SHP77 (cell line): ENCODE measurements around the gene PTPRD.
A peak's percentile ranks its signal among the peaks of the same experiment; 100 is the strongest.
"Not testable (repeated sequence)": the region's sequence is repeated elsewhere in the genome, so short reads cannot be mapped to it uniquely, and the experiment has no call there.

ENCODE experiments used
- DNase-seq, 2 experiments: peaks; one replicate each; lab custom pipeline; 2025; lab: John Stamatoyannopoulos, UW

Gene PTPRD

DNA sequence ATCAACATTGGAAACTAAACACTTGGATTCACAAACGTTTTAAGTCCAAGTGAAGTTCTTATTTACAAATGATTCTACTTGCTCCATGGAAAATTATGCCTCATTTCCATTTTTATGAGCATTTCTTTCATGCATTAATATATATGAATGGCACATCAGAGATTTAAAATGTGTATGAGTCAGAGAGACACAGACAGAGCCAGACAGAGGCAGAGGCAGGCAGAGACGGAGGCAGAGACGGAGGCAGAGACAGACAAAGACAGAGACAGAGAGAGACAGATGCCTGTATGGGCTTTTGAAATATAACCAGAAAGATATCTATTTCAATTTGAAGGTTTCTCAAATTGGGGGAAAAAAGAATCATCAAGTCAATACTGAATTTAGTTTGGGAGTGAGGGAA is 649.0 kb downstream of the PTPRD start:
- DNase-seq = no peak

DNA sequence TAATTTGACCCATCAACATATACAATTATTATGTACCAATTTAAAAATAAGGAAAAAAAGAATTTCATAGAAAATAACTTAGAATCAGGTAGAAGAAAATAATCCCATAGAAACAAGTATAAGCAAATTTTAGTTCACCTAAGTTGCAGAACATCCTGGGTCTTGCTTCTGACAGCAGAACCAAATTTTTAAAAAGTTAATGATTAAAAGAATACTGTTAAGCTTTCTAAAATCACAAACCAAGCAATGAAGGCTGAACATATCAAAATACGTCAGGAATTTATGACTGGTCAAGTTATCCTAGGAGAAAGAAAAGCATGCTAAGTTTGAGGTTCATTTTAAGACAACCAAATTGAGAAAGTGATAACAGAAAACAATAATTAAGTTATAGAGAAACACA is 650.9 kb downstream of the PTPRD start:
- no peak for DNase-seq

DNA sequence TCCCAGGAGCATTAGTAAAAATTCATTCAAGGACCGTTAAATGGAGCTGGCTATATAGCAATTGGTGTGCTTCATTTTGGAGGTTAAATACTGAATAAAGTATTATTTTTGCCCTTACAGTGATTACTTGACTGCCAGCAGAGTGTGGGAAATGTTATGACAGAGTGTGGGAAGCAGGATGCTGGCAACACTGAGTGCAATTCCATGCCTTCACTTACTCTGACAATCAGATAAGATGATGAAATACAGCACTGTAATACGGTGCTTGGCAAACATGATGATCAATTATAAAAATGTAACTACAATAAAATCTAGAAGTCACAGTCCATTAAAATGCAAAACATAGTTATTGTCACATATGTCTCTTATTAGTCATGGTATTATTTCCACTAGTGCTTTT is 651.3 kb downstream of the PTPRD start:
- no peak for DNase-seq

DNA sequence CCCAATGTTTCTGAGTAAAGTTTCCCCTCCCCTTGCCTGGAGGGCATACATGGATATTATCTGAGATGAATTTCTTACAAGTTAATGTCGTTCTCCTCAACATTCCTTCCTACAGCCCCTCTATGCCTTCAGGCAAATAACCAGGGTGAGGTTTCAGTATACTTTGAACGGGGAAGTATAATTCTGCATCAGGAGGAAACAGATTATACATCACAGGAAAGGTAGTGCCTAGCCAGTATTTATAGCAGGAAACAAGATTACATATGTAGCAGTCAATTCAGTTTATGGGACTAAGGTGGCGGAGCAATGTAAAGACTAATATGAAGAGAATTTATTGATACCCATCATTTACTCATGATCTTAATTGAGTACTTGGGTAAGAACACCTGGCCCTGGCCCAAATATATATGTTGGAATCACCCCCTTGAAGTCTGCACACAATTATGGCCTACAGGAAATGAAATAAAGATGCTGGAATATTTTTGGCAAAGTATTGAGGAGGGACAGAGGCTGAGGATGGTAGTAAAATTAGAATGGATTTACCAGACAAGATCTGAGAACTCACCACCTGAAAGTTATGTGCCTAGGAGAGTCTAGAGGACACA is 661.1 kb downstream of the PTPRD start:
- no peak for DNase-seq

DNA sequence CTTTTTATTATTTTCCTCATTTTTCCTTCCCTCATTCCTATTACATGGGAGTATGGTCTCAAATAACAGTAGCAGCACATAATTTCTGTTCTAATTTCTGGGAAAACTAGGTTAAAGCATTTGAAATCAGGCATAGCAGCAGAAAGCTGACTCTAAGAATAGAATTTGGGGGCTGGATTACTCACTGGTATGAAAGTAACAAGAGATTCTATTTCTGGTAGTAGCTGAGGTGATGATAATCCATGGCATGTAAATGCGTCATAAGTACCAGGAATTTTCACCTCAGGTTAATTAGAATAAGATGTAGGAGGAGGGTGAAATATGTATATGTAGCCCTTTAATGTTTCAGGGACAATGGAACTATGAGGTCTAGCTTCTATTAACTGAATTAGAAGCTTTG is 662.0 kb downstream of the PTPRD start:
- no peak for DNase-seq

DNA sequence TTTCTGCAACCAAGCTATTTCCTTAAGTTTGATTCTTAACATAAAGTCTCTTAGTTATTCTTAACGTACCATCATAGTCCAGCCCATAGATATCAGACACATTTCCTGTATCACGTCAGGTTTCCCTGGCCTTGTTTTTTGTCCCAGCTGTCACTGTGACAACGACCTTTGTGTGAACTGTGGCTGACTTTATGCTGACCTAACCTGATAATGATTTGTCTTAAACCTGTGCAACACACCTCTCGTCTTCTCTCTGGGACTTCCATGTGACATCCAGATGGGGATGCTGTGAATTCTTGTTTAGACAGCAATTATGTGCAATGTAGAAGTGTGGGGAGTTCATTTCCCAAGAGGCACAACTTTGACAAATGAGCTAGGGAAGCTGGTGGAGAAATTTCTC is 662.8 kb downstream of the PTPRD start:
- DNase-seq = no peak

DNA sequence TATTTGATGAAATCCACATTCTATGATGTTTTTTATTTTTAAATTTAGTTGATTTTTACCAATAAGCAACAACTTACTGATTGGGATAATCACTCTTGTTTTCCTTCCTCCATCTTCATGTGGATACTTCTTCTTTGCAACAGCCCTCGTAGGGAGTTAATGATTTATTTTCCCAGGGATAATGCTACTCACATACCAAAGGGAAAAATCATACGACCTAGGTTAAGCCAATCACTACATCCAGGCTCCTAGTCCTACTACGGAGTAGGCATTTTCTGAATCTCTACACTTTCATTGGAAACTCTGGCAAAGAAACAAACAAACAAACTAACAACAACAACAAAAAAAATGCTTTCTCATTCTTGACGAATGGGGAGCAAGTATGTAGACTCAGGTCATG is 663.4 kb downstream of the PTPRD start:
- no peak for DNase-seq

DNA sequence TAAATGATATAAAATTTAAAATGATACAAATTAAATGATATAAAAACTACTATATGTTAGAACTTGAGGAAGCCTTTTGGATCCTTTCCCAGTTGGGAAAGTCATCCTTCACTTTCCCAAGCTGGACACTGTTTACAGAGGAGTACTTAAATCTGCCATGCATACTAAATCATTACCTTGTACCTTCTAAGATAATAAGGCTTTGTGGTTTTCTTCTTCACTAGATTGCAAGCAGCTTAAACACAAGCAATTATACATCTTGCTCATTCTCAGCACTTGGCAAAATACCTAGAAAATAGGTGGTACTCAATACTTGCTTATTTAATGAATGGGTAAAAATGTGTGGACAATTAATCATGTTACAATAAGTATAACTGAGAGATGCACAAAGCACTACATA is 666.8 kb downstream of the PTPRD start:
- DNase-seq = no peak

DNA sequence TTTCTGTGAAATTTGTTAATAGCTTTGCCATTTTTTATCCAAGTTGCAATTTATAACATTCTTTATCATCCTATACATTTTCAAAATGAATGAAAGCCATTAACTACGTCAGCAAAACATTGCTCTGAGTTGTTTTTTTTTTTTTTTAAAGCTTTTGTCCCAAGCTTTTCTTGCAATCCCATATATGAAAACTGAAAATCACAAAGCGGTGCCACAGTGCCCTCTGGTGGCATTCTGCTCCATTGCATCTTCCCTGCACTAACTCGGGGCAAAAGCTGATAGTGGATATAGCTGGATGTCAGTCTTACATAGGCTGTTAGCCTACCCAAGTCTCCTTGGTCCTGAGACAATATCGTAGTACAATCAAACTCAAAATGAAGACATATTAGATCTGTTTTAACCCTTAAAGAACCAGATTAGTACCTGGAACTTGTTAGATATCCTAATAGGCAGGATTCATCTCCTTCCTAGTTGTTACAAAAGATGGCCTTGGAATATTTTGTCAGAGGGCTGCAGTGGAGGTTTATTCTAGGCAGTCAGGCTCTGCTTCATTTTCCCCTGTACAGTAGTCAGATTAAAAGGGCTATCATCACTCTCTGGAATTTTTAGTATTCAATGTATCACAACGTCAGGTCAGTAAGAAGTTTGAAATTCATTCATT is 669.9 kb downstream of the PTPRD start:
- peak in 1 of 2 experiments; percentile 33 for DNase-seq

DNA sequence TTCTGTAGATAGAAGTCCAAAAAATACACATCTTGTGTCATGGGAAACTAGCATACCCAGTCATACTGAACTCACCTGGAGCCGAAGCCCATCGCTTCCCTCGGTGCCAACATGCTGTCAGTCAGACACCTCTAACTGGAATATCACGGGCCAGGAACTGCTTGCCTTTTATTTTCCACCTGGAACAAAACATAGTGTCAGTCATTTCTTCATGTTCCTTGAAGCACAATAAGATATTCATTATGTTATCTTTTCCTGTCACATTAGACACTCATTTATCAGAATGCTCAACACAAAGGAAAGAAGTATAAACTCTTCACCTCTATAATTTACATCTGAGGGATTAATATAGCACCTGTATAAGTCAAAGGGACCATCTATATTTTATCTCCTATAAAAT is 674.4 kb downstream of the PTPRD start:
- DNase-seq = no peak

DNA sequence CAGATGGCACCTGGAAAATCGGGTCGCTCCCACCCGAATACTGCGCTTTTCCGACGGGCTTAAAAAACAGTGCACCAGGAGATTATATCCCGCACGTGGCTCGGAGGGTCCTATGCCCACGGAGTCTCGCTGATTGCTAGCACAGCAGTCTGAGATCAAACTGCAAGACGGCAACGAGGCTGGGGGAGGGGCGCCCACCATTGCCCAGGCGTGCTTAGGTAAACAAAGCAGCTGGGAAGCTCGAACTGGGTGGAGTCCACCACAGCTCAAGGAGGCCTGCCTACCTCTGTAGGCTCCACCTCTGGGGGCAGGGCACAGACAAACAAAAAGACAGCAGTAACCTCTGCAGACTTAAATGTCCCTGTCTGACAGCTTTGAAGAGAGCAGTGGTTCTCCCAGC is 681.3 kb downstream of the PTPRD start:
- DNase-seq = not testable (repeated sequence)

DNA sequence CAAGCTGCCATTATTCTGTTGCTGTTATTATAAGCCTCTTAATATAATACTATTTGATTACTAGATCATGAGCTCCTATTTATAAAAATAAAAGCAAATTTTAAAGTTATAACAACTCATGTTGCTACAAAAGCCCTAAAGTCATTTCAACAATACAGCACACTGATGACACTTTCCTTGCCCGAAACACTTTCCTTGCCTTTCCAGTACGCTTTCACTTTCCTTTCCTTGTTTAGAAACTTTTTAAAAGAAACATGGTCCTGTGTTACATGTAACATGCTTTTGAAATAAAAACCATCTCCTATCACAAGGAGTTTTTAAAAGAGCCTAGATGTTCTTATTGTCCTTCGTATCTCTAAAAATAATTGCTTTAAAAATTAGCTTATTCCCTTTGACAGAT is 688.4 kb downstream of the PTPRD start:
- no peak for DNase-seq

DNA sequence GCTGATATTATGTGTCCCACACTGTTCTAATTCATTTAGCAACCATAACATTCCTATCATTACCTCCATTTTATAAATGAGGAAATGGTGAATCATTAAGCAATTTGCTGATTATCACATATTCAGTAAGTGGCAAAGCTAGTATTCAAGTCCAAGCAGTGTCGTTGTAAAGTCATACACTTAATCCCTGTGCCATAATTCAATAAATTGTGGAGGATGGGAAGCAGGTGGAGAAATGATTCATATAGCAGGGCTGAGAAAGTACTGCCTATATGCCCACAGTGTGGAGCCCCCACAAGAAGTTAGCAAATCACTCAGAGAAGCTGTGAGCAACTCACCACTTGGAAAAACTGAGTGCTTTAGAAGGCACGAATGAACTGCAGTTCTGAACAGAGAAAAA is 691.0 kb downstream of the PTPRD start:
- no peak for DNase-seq

DNA sequence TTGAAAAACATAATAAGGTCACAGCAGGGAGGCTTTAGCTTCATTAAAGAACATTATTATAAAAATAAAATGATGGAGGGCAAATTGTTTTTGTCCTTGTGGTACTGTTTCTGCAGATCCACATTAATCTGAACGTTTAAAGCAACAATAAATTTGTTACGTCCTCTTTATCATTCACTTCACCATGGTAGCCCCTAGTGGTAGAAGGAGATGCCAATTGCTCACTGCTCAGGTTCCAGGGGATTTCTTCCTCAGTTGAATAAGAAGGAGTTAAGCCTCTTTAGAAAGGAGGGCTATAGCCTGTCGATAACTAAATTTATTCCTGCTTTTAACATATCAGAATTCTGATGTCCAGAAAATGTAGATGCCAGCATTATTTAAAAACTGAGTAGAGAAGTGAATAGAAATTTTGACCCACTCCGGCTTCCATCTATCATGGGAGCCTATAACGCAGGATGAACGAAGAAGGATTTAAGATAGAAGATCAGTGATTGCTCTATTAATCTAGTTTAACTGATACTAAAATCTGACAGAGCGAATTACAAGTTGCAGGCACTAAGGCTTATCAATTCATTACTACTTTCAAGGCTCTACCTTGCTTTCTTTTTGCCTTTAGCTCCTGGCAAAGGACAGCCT is 692.3 kb downstream of the PTPRD start:
- peak in 1 of 2 experiments; percentile 4 for DNase-seq

DNA sequence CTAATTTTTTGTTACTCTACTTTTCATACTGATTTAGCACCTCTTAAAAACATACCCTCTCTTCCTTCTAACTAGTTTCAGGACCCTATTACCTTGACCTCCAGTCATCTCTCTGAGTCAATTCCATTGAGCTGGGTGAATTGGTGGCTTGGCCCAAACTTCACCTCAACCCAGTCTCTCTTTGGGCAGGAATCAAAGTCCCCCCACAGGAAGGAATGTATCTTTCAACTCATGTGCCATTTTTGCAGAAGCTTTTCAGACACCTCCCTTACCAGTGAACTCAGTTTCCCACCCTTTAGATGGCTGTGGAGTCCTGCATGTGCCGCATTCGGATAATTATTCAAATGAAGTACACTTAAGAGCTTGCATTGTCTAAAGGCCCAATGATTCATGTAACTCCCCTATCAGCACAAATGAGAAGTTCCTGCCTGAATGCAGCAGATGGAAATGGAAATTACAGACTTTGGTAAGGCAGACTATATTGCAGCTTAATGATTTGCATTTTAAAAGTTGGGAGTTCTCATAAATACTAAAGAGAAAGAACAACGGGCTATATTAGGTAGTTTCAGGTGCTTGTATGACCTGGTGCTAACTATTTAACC is 693.5 kb downstream of the PTPRD start:
- DNase-seq = no peak

DNA sequence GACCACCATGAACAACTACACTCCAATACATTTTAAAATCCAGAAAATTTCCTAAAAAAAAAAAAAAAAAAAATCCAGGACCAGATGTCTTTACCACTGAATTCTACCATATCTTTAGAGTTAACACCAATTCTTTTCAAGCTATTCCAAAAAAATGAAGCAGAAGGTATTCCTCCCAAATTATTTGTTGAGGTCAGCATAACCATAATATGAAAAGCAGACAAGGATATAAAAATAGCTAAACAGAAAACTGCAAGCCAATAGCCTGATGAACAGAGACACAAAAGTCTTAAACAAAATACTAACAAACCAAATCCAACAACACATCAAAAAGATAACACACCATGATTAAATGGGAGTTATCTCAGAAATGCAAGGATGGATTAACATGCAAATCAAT is 695.4 kb downstream of the PTPRD start:
- no peak for DNase-seq

DNA sequence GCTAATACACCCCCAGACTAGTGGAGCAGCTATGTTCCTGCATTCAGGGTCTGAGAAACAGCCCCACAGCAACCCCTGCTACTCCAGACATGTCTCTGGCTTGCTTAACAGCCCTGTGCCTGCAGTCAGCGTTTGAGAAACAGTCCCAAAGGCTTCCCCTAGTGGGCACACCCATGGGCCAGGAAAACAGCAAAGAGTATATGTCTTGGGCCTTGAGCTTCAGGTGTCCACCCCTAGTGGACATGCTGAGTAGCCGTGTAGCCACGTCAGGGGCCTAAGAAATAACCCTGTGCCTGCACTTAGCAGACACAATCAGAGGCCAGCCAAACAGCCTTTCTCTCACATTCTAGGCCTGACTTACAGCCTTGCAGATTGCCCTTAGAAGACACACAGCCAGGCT is 698.6 kb downstream of the PTPRD start:
- DNase-seq = no peak

DNA sequence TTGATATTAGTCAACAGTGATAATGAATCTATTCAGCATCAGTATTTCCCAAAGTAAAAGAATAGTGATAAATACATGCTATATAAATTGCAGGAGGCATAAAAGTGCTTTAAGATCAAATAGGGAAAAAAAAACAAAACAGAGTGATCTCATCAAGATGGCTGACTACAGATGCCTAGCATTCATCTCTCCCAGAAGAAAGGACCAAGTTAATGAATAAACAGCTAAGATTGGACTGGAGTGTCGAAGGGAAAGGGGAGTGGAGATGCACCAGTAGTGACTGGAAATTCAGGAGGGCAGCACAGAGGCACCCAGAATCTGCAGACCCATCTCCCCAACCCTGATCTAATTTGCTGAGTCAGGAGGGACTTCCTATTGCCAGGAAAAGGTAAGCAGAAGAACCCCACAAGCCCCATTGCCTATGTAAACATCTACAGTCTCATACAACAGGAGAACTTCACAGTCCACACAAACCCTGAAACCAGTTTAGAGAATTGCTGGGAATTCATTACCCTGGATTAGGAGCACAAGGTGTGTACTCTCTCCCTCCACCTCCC is 699.4 kb downstream of the PTPRD start:
- no peak for DNase-seq

DNA sequence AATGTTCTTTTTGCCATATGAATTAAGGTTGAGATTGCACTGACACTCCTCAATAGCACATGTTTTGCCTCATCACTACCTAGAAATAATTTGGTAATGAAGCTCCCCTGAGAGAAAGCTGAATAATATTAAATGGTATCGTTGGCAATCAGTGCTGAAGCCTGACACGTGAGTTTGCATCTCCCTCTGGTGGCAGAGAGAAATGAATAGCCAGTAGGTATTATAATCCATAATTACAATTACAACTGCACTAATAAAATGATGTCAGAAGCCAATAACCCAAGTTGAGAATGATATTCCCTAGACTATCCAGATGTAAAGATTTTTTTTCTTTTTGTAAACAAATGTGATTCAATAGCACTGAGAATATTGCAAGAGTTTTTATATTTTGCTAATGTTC is 700.3 kb downstream of the PTPRD start:
- DNase-seq = peak; percentile 9 to 21

DNA sequence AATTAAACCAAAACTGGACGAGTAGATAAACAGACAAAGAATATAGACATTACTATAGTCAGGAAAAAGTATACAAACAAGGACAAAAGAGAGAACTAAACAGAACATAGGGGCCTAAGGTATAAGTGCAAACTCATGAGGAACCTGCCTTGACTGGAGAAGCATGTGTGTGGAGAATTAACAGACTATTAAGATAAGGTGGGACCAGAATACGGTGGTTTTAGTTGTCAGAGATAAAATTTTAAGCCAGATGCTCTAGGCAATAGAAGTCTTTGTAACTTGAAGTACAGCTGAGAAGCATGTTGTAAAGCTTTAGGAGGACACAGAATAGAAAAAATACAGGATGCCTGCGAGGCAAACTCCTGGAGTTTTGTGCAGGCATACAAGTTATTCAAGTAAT is 707.1 kb downstream of the PTPRD start:
- no peak for DNase-seq

DNA sequence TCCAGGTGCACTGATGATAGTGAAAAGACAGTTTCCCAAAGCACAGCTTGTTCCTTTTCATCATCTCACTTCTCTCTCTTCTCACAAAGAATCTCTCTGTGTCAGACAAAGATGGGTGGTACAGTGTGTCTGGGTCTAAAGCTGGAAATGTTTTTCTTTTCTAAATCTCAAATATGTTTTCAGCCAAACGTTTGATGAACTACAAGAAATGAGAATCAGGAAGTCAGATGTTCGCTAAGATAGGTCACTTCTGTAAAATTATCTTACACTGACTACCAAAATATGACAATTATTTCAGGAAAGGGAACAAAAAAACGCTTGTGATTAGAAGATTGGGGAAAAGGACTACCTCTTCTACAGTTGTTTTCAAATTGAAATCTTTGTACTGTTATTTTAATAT is 708.8 kb downstream of the PTPRD start:
- DNase-seq = no peak

DNA sequence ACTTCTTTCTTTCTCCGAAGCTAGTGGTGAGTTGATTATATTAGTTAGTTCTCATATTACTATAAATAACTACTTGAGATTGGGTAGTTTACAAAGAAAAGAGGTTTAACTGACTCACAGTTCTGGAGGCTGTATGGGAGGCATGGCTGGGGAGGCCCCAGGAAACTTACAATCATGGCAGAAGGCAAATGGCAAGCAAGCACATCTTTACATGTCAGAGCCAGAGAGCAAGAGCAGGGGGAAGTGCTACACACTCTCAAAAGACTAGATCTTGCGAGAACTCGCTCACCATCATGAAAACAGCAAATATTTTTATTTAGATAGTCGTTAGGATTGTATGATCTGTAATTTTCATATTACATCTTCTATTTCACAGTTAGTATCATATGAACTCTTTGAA is 711.2 kb downstream of the PTPRD start:
- DNase-seq = no peak

DNA sequence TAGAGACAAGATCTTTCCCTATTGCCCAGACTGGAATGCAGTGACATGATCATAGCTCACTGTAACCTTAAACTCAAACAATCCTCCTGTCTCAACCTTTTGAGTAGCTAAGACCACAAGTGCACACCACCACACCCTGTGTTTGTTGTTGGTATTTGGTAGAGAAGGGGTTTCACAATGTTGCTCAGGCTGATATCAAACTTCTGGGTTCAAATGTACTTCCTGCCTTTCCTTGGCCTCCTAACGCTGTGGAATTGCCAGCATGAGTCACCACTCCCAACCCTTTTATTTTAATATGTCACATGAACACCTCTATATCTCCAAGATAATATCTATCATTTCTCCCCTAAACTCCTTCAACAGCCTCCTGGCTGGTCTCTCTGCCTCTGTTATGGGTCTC is 719.0 kb downstream of the PTPRD start:
- DNase-seq = no peak
